ENCODE measurements around the gene PTPRM.

PTPRM gene

DNA sequence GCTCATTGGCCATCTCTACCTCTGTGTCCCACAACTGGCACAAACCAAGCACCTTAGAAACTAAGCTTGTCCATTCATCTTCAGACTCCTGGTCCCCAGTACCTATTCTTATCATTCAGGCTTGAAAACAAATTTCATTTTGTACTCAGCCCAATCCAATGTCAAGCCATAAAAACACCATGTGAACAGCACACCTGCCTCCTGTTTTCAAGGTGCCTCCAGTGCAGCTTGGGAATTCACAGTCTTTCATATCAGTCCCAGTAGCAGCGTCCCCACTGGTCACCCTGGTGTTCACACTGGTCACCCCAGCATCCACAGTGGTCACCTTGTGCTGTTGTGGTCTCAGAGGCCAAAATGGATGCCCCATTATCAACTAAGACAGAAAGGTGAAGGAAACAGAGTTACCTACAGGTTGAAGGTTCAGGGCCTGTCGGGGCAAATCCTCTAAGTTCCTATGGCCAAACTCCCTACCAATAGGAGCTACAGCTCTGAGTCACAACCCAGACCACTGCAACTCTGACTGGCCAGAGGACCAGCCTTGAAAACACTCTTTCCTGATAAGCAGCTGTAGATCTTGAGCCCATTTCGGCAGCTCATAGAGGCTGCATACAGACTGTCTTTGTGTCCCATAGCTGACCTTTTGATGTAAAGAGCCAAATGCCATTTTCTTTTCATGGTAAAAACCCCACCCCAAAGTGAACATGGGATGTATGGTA, 782.6 kb downstream of the PTPRM start:
- DNase-seq (ENCODE audit: low read depth, low spot score): no peak
- no peak overlapping the region for H3K9ac ChIP-seq (ENCODE audit: insufficient read length, low read depth)
- no peaks in the 10 kb centered on the region for H3K27me3 ChIP-seq (ENCODE audit: insufficient read depth, insufficient read length)
- H3K9me3 ChIP-seq (ENCODE audit: insufficient read depth, low read length): no peaks in the 10 kb centered on the region
- no peaks in the 10 kb centered on the region for H3K4me1 ChIP-seq (ENCODE audit: insufficient read depth, insufficient read length)
- H3K4me3 ChIP-seq (ENCODE audit: insufficient read length, low read depth): no peak overlapping the region
- no peak for TF ChIP-seq SUZ12 (IDR thresholded peaks at IDR 0.05; ENCODE audit: extremely low read depth, insufficient read depth, insufficient read length)
- no peaks in the 10 kb centered on the region for H3K36me3 ChIP-seq (ENCODE audit: insufficient read depth, insufficient read length, low read length)

DNA sequence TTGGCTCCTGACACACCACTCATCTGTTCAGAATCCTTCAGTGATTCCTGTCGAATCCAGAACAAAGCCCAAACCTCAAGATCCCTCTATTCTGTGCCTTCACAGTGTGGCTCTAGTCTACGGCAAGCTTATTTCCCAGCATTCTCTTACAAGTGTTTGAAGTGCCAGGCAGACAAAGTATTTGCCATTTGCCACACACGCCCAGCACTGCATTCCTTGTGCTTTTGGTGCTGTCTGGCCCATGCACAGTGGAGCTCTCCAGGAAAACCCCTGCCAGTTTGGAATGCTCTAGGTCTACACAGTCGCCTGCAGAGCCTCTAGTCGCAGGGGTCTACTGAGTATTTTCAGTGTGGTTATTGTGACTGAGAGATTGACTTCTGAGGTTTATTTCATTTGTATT, 783.5 kb downstream of the PTPRM start:
- no peak for DNase-seq (ENCODE audit: low read depth, low spot score)
- no peaks in the 10 kb centered on the region for H3K36me3 ChIP-seq (ENCODE audit: insufficient read depth, insufficient read length, low read length)
- H3K4me1 ChIP-seq (ENCODE audit: insufficient read depth, insufficient read length): no peaks in the 10 kb centered on the region
- no peak for TF ChIP-seq ZNF274 (IDR thresholded peaks at IDR 0.05; ENCODE audit: low read depth, low read length)
- TF ChIP-seq YY1 (IDR thresholded peaks at IDR 0.05; ENCODE audit: insufficient read depth, insufficient read length): no peak
- TF ChIP-seq SUZ12 (IDR thresholded peaks at IDR 0.05; ENCODE audit: extremely low read depth, insufficient read depth, insufficient read length): no peak
- no peak overlapping the region for H3K4me3 ChIP-seq (ENCODE audit: insufficient read length, low read depth)
- no peak overlapping the region for H3K9ac ChIP-seq (ENCODE audit: insufficient read length, low read depth)
- no peaks in the 10 kb centered on the region for H3K9me3 ChIP-seq (ENCODE audit: insufficient read depth, low read length)
- H3K27me3 ChIP-seq (ENCODE audit: insufficient read depth, insufficient read length): no peaks in the 10 kb centered on the region

DNA sequence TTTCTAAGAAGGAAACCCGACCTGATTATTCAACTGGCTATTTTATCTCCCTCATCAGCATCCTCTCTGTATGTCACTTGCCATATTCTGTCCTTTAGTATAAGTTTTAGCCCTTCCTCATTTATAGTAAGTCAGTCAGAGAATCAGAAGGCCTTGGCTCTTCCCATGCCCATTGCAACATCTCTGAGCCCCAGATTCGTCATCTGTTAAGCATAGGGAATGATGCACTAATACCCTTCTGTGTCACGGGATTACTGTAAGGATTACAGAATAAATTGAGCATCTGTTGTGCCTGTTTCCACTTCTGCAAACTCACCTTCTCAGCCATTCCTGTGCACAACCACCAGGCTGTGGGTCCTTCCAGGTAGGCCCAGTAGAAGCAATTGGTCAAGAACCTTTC, 784.0 kb downstream of the PTPRM start:
- Histone ChIP-seq H3K4me3 (ENCODE audit: insufficient read length, low read depth) (no peak overlapping the region), H3K9ac (ENCODE audit: insufficient read length, low read depth) (no peak overlapping the region), H3K36me3 (ENCODE audit: insufficient read depth, insufficient read length, low read length) (no peaks in the 10 kb centered on the region), H3K4me1 (ENCODE audit: insufficient read depth, insufficient read length) (no peaks in the 10 kb centered on the region), H3K9me3 (ENCODE audit: insufficient read depth, low read length) (no peaks in the 10 kb centered on the region), H3K27me3 (ENCODE audit: insufficient read depth, insufficient read length) (no peaks in the 10 kb centered on the region)
- no peak for DNase-seq (ENCODE audit: low read depth, low spot score)
- TF ChIP-seq YY1 (IDR thresholded peaks at IDR 0.05; ENCODE audit: insufficient read depth, insufficient read length) (no peak), SUZ12 (IDR thresholded peaks at IDR 0.05; ENCODE audit: extremely low read depth, insufficient read depth, insufficient read length) (no peak), ZNF274 (IDR thresholded peaks at IDR 0.05; ENCODE audit: low read depth, low read length) (no peak)

- Histone ChIP-seq H3K36me3 (ENCODE audit: insufficient read depth, insufficient read length, low read length) (no peaks in the 10 kb centered on the region), H3K9ac (ENCODE audit: insufficient read length, low read depth) (no peak overlapping the region), H3K9me3 (ENCODE audit: insufficient read depth, low read length) (no peaks in the 10 kb centered on the region), H3K4me1 (ENCODE audit: insufficient read depth, insufficient read length) (no peaks in the 10 kb centered on the region), H3K4me3 (ENCODE audit: insufficient read length, low read depth) (no peak overlapping the region), H3K27me3 (ENCODE audit: insufficient read depth, insufficient read length) (no peaks in the 10 kb centered on the region)
- no peak for TF ChIP-seq SUZ12 (IDR thresholded peaks at IDR 0.05; ENCODE audit: extremely low read depth, insufficient read depth, insufficient read length)
- TF ChIP-seq ZNF274 (IDR thresholded peaks at IDR 0.05; ENCODE audit: low read depth, low read length): no peak
- no peak for TF ChIP-seq YY1 (IDR thresholded peaks at IDR 0.05; ENCODE audit: insufficient read depth, insufficient read length)
- DNase-seq (ENCODE audit: low read depth, low spot score): no peak
These were observed 787.2 kb downstream of the PTPRM start for GRCh38 chr18:8354304-8354703.

DNA sequence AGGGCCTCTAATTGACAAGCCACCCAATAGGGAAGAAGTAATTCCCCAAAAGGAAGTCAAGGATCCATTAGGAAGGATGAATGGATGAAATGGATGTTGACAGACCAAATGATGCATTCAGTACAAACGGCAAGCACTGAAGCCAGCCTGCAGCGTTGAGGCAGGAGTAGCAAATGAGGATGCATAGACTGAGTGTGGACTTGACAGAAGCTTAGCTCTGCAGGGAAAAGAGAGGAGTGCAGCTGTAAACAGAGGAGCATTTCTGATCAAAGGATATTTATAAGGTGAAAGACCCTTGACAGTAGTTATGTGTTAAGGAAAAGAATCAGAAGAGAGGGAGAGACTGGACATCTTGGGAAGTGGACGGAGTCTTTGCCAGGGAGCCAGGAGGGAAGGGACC, 788.9 kb downstream of the PTPRM start:
- no peaks in the 10 kb centered on the region for H3K36me3 ChIP-seq (ENCODE audit: insufficient read depth, insufficient read length, low read length)
- H3K9ac ChIP-seq (ENCODE audit: insufficient read length, low read depth): no peak overlapping the region
- H3K27me3 ChIP-seq (ENCODE audit: insufficient read depth, insufficient read length): no peaks in the 10 kb centered on the region
- no peak for DNase-seq (ENCODE audit: low read depth, low spot score)
- H3K4me1 ChIP-seq (ENCODE audit: insufficient read depth, insufficient read length): no peaks in the 10 kb centered on the region
- no peaks in the 10 kb centered on the region for H3K9me3 ChIP-seq (ENCODE audit: insufficient read depth, low read length)
- no peak overlapping the region for H3K4me3 ChIP-seq (ENCODE audit: insufficient read length, low read depth)
- TF ChIP-seq SUZ12 (IDR thresholded peaks at IDR 0.05; ENCODE audit: extremely low read depth, insufficient read depth, insufficient read length): no peak
- no peak for TF ChIP-seq ZNF274 (IDR thresholded peaks at IDR 0.05; ENCODE audit: low read depth, low read length)
- no peak for TF ChIP-seq YY1 (IDR thresholded peaks at IDR 0.05; ENCODE audit: insufficient read depth, insufficient read length)

- no peaks in the 10 kb centered on the region for H3K4me1 ChIP-seq (ENCODE audit: insufficient read depth, insufficient read length)
- H3K36me3 ChIP-seq (ENCODE audit: insufficient read depth, insufficient read length, low read length): no peaks in the 10 kb centered on the region
- H3K9me3 ChIP-seq (ENCODE audit: insufficient read depth, low read length): no peaks in the 10 kb centered on the region
- TF ChIP-seq SUZ12 (IDR thresholded peaks at IDR 0.05; ENCODE audit: extremely low read depth, insufficient read depth, insufficient read length) (no peak), ZNF274 (IDR thresholded peaks at IDR 0.05; ENCODE audit: low read depth, low read length) (no peak), YY1 (IDR thresholded peaks at IDR 0.05; ENCODE audit: insufficient read depth, insufficient read length) (no peak)
- DNase-seq (ENCODE audit: low read depth, low spot score): no peak
- H3K4me3 ChIP-seq (ENCODE audit: insufficient read length, low read depth): no peak overlapping the region
- no peaks in the 10 kb centered on the region for H3K27me3 ChIP-seq (ENCODE audit: insufficient read depth, insufficient read length)
- H3K9ac ChIP-seq (ENCODE audit: insufficient read length, low read depth): no peak overlapping the region
These were observed 790.2 kb downstream of the PTPRM start for GRCh38 chr18:8357320-8357719.

DNA sequence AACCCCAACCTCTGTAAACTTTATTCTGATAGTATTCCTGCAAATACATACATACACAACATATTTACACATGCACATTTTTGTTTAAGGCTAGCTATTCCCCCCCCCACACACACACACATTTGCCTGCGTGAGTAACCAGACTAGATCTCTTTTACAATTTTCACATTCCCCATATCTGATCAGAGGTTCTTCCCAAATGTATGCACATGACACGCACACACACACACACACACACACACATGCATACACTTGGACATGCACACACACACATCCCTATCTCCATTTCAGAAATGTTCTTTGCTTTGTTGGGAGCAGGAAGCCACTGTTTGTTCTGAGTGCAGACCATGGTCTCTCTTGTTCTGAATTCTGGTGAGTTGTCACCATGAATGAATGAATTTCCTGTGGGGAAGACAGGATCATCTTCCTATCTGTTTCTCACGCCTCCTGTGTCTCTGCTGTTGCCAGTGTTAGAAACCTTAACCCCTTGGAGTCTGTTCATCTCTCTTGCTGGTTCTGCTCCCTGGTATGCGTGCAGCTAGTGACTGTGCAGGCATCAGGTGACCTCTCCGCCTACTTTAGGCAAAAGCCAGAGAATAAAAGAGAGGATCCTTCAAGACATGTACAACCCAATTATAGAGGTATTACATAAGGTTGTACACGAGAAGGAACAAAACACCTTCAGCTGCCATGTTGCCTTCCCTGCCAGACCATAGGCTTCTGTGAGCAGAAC, 791.1 kb downstream of the PTPRM start:
- no peaks in the 10 kb centered on the region for H3K36me3 ChIP-seq (ENCODE audit: insufficient read depth, insufficient read length, low read length)
- no peak for TF ChIP-seq SUZ12 (IDR thresholded peaks at IDR 0.05; ENCODE audit: extremely low read depth, insufficient read depth, insufficient read length)
- TF ChIP-seq ZNF274 (IDR thresholded peaks at IDR 0.05; ENCODE audit: low read depth, low read length): no peak
- TF ChIP-seq YY1 (IDR thresholded peaks at IDR 0.05; ENCODE audit: insufficient read depth, insufficient read length): no peak
- no peaks in the 10 kb centered on the region for H3K27me3 ChIP-seq (ENCODE audit: insufficient read depth, insufficient read length)
- no peaks in the 10 kb centered on the region for H3K9me3 ChIP-seq (ENCODE audit: insufficient read depth, low read length)
- H3K9ac ChIP-seq (ENCODE audit: insufficient read length, low read depth): no peak overlapping the region
- no peak for DNase-seq (ENCODE audit: low read depth, low spot score)
- no peak overlapping the region for H3K4me3 ChIP-seq (ENCODE audit: insufficient read length, low read depth)
- no peaks in the 10 kb centered on the region for H3K4me1 ChIP-seq (ENCODE audit: insufficient read depth, insufficient read length)
